Smooth muscle cell (in vitro differentiated cells): ENCODE results near the gene FRY. TPM values are rescaled to one million over a fixed set of nuclear protein-coding genes. Genes with fewer than 3 reads are reported as not detected.

Source experiments
- DNase-seq: peaks from one replicate; lab custom pipeline; 2025; ENCODE audit not compliant: unreplicated experiment; lab: John Stamatoyannopoulos, UW
- H2AFZ ChIP-seq: fragments of 200-600 bp; sonication (generic); 2 replicates; pipeline ENCODE4 v1.6.0; 2016; ENCODE audit warnings: antibody characterized with exemption, low read depth, mild to moderate bottlenecking
- H3F3A ChIP-seq: fragments of 200-600 bp; sonication (generic); 2 replicates; pipeline ENCODE4 v1.6.0; 2017; ENCODE audit warnings: antibody characterized with exemption, low read depth
- H3K27ac ChIP-seq: fragments of 200-600 bp; sonication (generic); 2 replicates; pipeline ENCODE4 v1.5.1; 2016; ENCODE audit warnings: low read depth, mild to moderate bottlenecking
- H3K27me3 ChIP-seq: fragments of 200-600 bp; sonication (generic); 2 replicates; pipeline ENCODE4 v1.6.1; 2016; ENCODE audit warnings: low read depth, mild to moderate bottlenecking
- H3K36me3 ChIP-seq: fragments of 200-600 bp; sonication (generic); 2 replicates; pipeline ENCODE4 v1.5.1; 2016; ENCODE audit warnings: low read depth
- H3K4me1 ChIP-seq: fragments of 200-600 bp; sonication (generic); 2 replicates; pipeline ENCODE4 v1.5.1; 2016; ENCODE audit warnings: low read depth
- H3K4me2 ChIP-seq: fragments of 200-600 bp; sonication (generic); 2 replicates; pipeline ENCODE4 v1.6.0; 2016; ENCODE audit warnings: mild to moderate bottlenecking
- H3K4me3 ChIP-seq: fragments of 200-600 bp; sonication (generic); 2 replicates; pipeline ENCODE4 v1.5.1; 2016; ENCODE audit warnings: mild to moderate bottlenecking
- H3K79me2 ChIP-seq: fragments of 200-600 bp; sonication (generic); 2 replicates; pipeline ENCODE4 v1.6.0; 2016; ENCODE audit warnings: low read depth, mild to moderate bottlenecking
- H3K9ac ChIP-seq: fragments of 200-600 bp; sonication (generic); 2 replicates; pipeline ENCODE4 v1.6.0; 2016; ENCODE audit warnings: low read depth
- H3K9me3 ChIP-seq: fragments of 200-600 bp; sonication (generic); replicated peaks from 2 replicates; pipeline ENCODE4 v1.5.1; 2016; ENCODE audit warnings: low read depth
- H4K20me1 ChIP-seq: fragments of 200-600 bp; sonication (generic); 2 replicates; pipeline ENCODE4 v1.6.0; 2016; ENCODE audit warnings: low read depth
- WGBS: methylation state at CpG from one replicate; pipeline ENCODE4 v1.1.7; 2016; ENCODE audit warnings: low lambda C conversion rate; 5-methylcytosine and 5-hydroxymethylcytosine counted together
- polyA plus RNA-seq: library from polyadenylated mRNA; unstranded; fragments of >200 nt; fragmentation: Nextera tagmentation; extraction: Ambion mirVana; gene quantifications from 2 replicates; pipeline ENCODE4 v1.2.1, GENCODE V29; 2016
- total RNA-seq: library from RNA; depleted of rRNA; stranded (reverse); fragments of >200 nt; gene quantifications from 2 replicates; pipeline ENCODE4 v1.2.3, GENCODE V29; 2014
- TF ChIP-seq, protein P1 (sequence below): fragments of 200-600 bp; sonication (generic); IDR thresholded peaks from 2 replicates; pipeline ENCODE4 v1.5.1; 2017; ENCODE audit warnings: borderline replicate concordance, mild to moderate bottlenecking, antibody characterized with exemption; ENCODE audit not compliant: insufficient read depth, poor library complexity, severe bottlenecking

FRY gene
- total and polyA plus RNA-seq, 2 experiments from 2014 or later = 1.1 to 3.2 TPM

DNA sequence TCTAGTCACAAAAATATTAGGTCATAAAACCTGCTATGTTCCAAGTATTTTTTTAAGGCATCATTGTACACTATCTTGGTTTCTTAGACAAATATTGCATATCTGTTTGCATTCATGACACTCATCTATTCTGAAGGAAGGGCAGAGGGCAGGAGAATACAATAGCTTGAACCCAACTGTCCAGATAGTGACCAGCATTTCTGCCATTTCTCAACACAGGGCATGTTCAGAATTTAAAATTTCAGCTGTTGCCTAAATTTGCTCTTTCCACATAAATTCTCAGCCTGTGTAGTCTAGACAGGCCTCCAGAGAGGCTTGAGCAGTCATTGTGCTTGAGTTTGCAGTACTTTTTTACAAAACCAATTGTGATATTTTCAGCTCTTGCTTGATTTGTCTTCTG is 164.1 kb downstream of the FRY start:
- H2AFZ ChIP-seq = no peak overlapping the region
- H3K79me2 ChIP-seq = no peaks in the 10 kb centered on the region
- no peaks in the 10 kb centered on the region for H3F3A ChIP-seq
- no peak overlapping the region for H3K9ac ChIP-seq
- H4K20me1 ChIP-seq = no peaks in the 10 kb centered on the region
- H3K4me3 ChIP-seq = no peak overlapping the region
- TF ChIP-seq, protein P1, sequence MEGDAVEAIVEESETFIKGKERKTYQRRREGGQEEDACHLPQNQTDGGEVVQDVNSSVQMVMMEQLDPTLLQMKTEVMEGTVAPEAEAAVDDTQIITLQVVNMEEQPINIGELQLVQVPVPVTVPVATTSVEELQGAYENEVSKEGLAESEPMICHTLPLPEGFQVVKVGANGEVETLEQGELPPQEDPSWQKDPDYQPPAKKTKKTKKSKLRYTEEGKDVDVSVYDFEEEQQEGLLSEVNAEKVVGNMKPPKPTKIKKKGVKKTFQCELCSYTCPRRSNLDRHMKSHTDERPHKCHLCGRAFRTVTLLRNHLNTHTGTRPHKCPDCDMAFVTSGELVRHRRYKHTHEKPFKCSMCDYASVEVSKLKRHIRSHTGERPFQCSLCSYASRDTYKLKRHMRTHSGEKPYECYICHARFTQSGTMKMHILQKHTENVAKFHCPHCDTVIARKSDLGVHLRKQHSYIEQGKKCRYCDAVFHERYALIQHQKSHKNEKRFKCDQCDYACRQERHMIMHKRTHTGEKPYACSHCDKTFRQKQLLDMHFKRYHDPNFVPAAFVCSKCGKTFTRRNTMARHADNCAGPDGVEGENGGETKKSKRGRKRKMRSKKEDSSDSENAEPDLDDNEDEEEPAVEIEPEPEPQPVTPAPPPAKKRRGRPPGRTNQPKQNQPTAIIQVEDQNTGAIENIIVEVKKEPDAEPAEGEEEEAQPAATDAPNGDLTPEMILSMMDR = no peak
- no peaks in the 10 kb centered on the region for H3K9me3 ChIP-seq
- no peaks in the 10 kb centered on the region for H3K4me1 ChIP-seq
- no peaks in the 10 kb centered on the region for H3K36me3 ChIP-seq
- H3K4me2 ChIP-seq = no peak overlapping the region
- H3K27ac ChIP-seq = no peak overlapping the region
- DNase-seq = no peak
- H3K27me3 ChIP-seq = no peaks in the 10 kb centered on the region

DNA sequence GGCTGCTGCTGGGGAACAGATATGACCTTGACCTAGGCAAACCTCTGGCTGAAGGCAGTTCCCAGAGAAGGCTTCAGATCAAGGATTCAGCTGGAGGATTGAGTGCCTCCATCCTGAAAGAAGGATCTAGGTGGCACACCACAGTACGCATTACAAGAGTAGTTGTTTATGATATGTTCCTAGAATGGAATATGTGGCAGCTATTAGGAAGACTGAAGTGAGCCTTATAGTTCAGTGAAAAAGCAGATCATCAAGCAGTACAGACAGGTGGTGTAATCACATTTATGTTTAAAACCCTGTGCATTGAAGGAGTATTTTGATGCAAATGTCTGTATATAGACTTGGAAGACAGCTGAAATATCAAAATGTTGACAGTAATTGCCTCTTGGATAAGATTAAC is 167.6 kb downstream of the FRY start:
- 100% methylated on average over 1 of the region's 1 CpG for WGBS
- H4K20me1 ChIP-seq = no peaks in the 10 kb centered on the region
- H3K79me2 ChIP-seq = no peaks in the 10 kb centered on the region
- H3K36me3 ChIP-seq = no peaks in the 10 kb centered on the region
- no peak overlapping the region for H2AFZ ChIP-seq
- no peaks in the 10 kb centered on the region for H3F3A ChIP-seq
- H3K4me3 ChIP-seq = no peak overlapping the region
- no peaks in the 10 kb centered on the region for H3K9me3 ChIP-seq
- H3K4me2 ChIP-seq = no peak overlapping the region
- no peak for DNase-seq
- H3K27ac ChIP-seq = no peak overlapping the region
- no peaks in the 10 kb centered on the region for H3K27me3 ChIP-seq
- H3K4me1 ChIP-seq = no peaks in the 10 kb centered on the region
- TF ChIP-seq, protein P1 = no peak
- H3K9ac ChIP-seq = no peak overlapping the region

DNA sequence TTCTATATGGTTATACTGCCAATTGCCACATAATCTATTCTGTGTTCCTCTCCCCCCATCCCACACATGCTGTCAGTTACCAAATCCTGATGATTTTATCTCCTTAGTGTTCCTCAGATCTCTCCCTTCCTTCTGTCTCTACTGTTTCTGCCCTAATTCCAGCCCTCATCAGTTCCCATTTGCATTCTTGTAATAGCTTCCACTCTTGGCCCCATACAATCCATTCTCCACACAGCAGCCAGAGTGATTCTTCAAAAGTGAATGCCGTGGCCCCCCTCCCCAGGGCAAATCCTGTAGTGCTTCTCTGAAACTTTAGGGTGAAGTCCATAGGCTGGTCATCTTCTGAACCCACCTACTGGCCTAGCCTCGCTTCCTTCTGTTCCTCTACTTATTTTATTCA is 169.2 kb downstream of the FRY start:
- no peaks in the 10 kb centered on the region for H3K27me3 ChIP-seq
- H3K27ac ChIP-seq = no peak overlapping the region
- no peaks in the 10 kb centered on the region for H3K36me3 ChIP-seq
- H3K79me2 ChIP-seq = no peaks in the 10 kb centered on the region
- DNase-seq = no peak
- H3K9me3 ChIP-seq = no peaks in the 10 kb centered on the region
- peaks cover 2% of the 10 kb centered on the region for H3K4me1 ChIP-seq
- no peak overlapping the region for H3K4me3 ChIP-seq
- peaks cover 2% of the 10 kb centered on the region for H3F3A ChIP-seq
- TF ChIP-seq, protein P1 = no peak
- no peaks in the 10 kb centered on the region for H4K20me1 ChIP-seq
- no peak overlapping the region for H2AFZ ChIP-seq
- WGBS = 80% methylated on average over 2 of the region's 2 CpGs
- H3K9ac ChIP-seq = no peak overlapping the region
- no peak overlapping the region for H3K4me2 ChIP-seq

DNA sequence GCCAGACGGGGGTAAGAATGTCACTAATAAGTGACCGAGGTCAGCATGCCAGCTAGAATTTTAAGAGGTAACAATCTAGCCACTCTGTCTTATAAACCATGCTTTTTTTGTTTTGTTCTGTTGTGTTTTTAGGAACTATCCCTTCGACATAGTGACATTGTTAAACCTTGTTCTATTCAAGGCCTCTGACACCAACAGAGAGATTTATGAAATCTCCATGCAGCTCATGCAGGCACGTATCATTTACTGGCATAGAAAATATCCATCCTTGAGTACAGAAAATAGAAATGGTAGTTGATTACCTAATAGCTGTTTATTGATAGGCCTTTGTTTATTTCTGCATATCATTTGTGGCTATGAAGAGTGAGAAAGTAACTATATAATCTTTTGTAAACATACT is 170.2 kb downstream of the FRY start:
- H3K9ac ChIP-seq = no peak overlapping the region
- TF ChIP-seq, protein P1 = no peak
- WGBS = 92% methylated on average over 4 of the region's 4 CpGs
- H3K27me3 ChIP-seq = no peaks in the 10 kb centered on the region
- peaks cover 8% of the 10 kb centered on the region for H3K4me1 ChIP-seq
- no peaks in the 10 kb centered on the region for H3K9me3 ChIP-seq
- DNase-seq = no peak
- no peaks in the 10 kb centered on the region for H3K79me2 ChIP-seq
- H3K36me3 ChIP-seq = no peaks in the 10 kb centered on the region
- no peak overlapping the region for H3K4me2 ChIP-seq
- peaks cover 4% of the 10 kb centered on the region for H3F3A ChIP-seq
- H3K4me3 ChIP-seq = no peak overlapping the region
- no peak overlapping the region for H2AFZ ChIP-seq
- no peaks in the 10 kb centered on the region for H4K20me1 ChIP-seq
- no peak overlapping the region for H3K27ac ChIP-seq
